OCI-LY3 (cell line): ENCODE measurements around the gene ORAI3.

ENCODE experiments used
- H2AFZ ChIP-seq: fragments of 200-600, 300-600 bp; shearing (Covaris generic); 2 replicates; pipeline ENCODE4 v1.6.0; 2014; ENCODE audit warnings: antibody characterized with exemption, low read depth, low read length
- H3K27ac ChIP-seq: fragments of 200-600, 300-600 bp; sonication (generic); 2 replicates; pipeline ENCODE4 v1.5.1; 2014; ENCODE audit warnings: mild to moderate bottlenecking, low read length, moderate library complexity, mixed read lengths
- H3K27me3 ChIP-seq: fragments of 200-600, 300-600 bp; sonication (generic); 2 replicates; pipeline ENCODE4 v1.6.1; 2014; ENCODE audit warnings: low read depth, low read length, mixed read lengths
- H3K36me3 ChIP-seq: fragments of 200-600, 300-600 bp; sonication (generic); replicated peaks from 2 replicates; pipeline ENCODE3; 2014; ENCODE audit warnings: low read depth, low read length, mixed read lengths
- H3K4me1 ChIP-seq: fragments of 300-600, 200-600 bp; sonication (generic); 2 replicates; pipeline ENCODE4 v1.6.1; 2014; ENCODE audit warnings: low read length, mixed read lengths
- H3K4me2 ChIP-seq: fragments of 200-600, 300-600 bp; sonication (generic); 2 replicates; pipeline ENCODE4 v1.6.1; 2014; ENCODE audit warnings: low read length, mixed read lengths
- H3K4me3 ChIP-seq: fragments of 300-600, 200-600 bp; sonication (generic); 2 replicates; pipeline ENCODE4 v1.5.1; 2014; ENCODE audit warnings: antibody characterized with exemption, mild to moderate bottlenecking, low read length, moderate library complexity
- H3K79me2 ChIP-seq: fragments of 300-600, 200-600 bp; shearing (Covaris generic); 2 replicates; pipeline ENCODE4 v1.6.1; 2014; ENCODE audit warnings: mild to moderate bottlenecking, low read length, mixed read lengths
- H3K9ac ChIP-seq: fragments of 300-600, 200-600 bp; shearing (Covaris generic); 2 replicates; pipeline ENCODE4 v1.6.0; 2014; ENCODE audit warnings: mild to moderate bottlenecking, low read length, moderate library complexity
- H3K9me3 ChIP-seq: fragments of 200-600, 300-600 bp; shearing (Covaris generic); 2 replicates; pipeline ENCODE4 v1.6.1; 2014; ENCODE audit warnings: low read length, mixed read lengths; ENCODE audit not compliant: insufficient read depth
- H4K20me1 ChIP-seq: fragments of 200-600, 300-600 bp; sonication (generic); 2 replicates; pipeline ENCODE4 v1.6.1; 2016; ENCODE audit warnings: low read length, mixed read lengths; ENCODE audit not compliant: insufficient read depth
- EZH2phosphoT487 ChIP-seq: fragments of 200-600 bp; shearing (Covaris generic); IDR thresholded peaks from 2 replicates; pipeline ENCODE4 v1.6.1; 2018; ENCODE audit warnings: antibody characterized with exemption, mixed run types, low read depth
- TF ChIP-seq, protein P1 (sequence below): fragments of 200-600, 300-600 bp; sonication (generic); IDR thresholded peaks from 2 replicates; pipeline ENCODE4 v1.5.1; 2014; ENCODE audit warnings: antibody characterized with exemption, low read length, low read depth

ORAI3 gene

DNA sequence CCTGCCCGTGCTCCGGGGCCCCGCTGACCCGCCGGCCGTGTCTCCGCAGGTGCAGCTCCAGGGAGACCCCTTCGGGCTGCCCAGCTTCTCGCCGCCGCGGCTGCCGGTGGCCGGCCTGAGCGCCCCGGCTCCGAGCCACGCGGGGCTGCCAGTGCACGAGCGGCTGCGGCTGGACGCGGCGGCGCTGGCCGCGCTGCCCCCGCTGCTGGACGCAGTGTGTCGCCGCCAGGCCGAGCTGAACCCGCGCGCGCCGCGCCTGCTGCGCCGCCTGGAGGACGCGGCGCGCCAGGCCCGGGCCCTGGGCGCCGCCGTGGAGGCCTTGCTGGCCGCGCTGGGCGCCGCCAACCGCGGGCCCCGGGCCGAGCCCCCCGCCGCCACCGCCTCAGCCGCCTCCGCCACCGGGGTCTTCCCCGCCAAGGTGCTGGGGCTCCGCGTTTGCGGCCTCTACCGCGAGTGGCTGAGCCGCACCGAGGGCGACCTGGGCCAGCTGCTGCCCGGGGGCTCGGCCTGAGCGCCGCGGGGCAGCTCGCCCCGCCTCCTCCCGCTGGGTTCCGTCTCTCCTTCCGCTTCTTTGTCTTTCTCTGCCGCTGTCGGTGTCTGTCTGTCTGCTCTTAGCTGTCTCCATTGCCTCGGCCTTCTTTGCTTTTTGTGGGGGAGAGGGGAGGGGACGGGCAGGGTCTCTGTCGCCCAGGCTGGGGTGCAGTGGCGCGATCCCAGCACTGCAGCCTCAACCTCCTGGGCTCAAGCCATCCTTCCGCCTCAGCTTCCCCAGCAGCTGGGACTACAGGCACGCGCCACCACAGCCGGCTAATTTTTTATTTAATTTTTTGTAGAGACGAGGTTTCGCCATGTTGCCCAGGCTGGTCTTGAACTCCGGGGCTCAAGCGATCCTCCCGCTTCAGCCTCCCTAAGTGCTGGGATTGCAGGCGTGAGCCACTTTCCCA lies 46.6 kb upstream of the ORAI3 start:
- no peaks in the 10 kb centered on the region for H3K9me3 ChIP-seq
- no peaks in the 10 kb centered on the region for H3K27me3 ChIP-seq
- H3K4me1 ChIP-seq = peaks cover 21% of the 10 kb centered on the region
- H3K79me2 ChIP-seq = no peaks in the 10 kb centered on the region
- TF ChIP-seq EZH2phosphoT487 = no peak
- TF ChIP-seq, protein P1, sequence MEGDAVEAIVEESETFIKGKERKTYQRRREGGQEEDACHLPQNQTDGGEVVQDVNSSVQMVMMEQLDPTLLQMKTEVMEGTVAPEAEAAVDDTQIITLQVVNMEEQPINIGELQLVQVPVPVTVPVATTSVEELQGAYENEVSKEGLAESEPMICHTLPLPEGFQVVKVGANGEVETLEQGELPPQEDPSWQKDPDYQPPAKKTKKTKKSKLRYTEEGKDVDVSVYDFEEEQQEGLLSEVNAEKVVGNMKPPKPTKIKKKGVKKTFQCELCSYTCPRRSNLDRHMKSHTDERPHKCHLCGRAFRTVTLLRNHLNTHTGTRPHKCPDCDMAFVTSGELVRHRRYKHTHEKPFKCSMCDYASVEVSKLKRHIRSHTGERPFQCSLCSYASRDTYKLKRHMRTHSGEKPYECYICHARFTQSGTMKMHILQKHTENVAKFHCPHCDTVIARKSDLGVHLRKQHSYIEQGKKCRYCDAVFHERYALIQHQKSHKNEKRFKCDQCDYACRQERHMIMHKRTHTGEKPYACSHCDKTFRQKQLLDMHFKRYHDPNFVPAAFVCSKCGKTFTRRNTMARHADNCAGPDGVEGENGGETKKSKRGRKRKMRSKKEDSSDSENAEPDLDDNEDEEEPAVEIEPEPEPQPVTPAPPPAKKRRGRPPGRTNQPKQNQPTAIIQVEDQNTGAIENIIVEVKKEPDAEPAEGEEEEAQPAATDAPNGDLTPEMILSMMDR = no peak
- peak overlapping the region; percentile 98 for H3K4me2 ChIP-seq
- peak overlapping the region; percentile 27 for H3K27ac ChIP-seq
- H3K9ac ChIP-seq = peak overlapping the region; percentile 78
- H3K36me3 ChIP-seq = no peaks in the 10 kb centered on the region
- peak overlapping the region; percentile 90 for H3K4me3 ChIP-seq
- H2AFZ ChIP-seq = peak overlapping the region; percentile 97
- H4K20me1 ChIP-seq = no peaks in the 10 kb centered on the region

DNA sequence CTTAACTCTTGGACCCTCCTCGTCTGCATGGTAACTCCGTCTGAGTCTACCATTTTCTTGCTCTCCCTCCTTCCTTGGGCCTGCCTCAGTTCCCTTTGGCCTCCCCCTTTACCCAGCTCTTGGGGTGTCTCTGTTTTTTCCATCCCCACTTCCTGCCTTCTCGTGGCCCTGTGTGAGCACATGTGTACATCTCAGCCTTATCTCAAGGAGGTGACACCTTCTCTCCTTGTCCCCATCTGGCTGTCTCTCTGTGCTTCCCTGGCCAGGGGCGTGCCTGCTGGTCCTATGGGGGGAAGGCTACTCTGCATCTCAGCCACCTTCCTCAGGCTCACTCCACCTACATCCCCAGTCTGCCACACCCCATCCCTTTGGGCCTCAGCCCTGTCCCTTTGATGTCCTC lies 45.9 kb upstream of the ORAI3 start:
- Histone ChIP-seq H3K9me3 (no peaks in the 10 kb centered on the region), H3K9ac (no peak overlapping the region), H3K36me3 (no peaks in the 10 kb centered on the region), H3K4me1 (peaks cover 18% of the 10 kb centered on the region), H3K79me2 (no peaks in the 10 kb centered on the region), H2AFZ (no peak overlapping the region), H3K4me2 (peak overlapping the region; percentile 96), H3K27me3 (no peaks in the 10 kb centered on the region), H3K27ac (no peak overlapping the region), H4K20me1 (no peaks in the 10 kb centered on the region), H3K4me3 (peak overlapping the region; percentile 90; the same call in 1 of the 2 replicates)
- TF ChIP-seq, protein P1 = no peak
- TF ChIP-seq EZH2phosphoT487 = no peak

DNA sequence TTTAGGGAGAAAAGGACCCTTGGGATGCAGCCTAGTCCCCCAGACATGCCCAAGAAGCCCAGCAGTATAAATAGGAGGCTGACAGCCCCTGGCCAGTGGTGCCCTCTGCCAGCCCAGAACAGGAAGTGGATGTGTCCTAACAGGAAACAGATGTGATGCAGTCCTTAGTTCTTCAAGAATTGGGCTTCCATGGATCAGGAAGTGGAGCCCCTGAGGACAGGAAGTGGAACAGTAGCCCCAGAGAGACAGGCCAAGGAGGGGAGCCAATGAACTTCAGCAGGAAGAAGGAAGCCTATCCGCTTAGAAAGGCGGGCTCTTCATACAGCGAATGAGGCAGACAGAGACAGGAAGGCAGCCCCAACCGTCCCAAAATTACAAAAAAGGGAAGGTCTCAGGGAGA lies 45.3 kb upstream of the ORAI3 start:
- Histone ChIP-seq H2AFZ (peak overlapping the region; percentile 86), H3K36me3 (no peaks in the 10 kb centered on the region), H4K20me1 (no peaks in the 10 kb centered on the region), H3K79me2 (no peaks in the 10 kb centered on the region), H3K27me3 (no peaks in the 10 kb centered on the region), H3K27ac (no peak overlapping the region), H3K9me3 (no peaks in the 10 kb centered on the region), H3K4me2 (no peak overlapping the region), H3K9ac (no peak overlapping the region), H3K4me1 (peaks cover 18% of the 10 kb centered on the region), H3K4me3 (no peak overlapping the region)
- TF ChIP-seq, protein P1 = no peak
- no peak for TF ChIP-seq EZH2phosphoT487

DNA sequence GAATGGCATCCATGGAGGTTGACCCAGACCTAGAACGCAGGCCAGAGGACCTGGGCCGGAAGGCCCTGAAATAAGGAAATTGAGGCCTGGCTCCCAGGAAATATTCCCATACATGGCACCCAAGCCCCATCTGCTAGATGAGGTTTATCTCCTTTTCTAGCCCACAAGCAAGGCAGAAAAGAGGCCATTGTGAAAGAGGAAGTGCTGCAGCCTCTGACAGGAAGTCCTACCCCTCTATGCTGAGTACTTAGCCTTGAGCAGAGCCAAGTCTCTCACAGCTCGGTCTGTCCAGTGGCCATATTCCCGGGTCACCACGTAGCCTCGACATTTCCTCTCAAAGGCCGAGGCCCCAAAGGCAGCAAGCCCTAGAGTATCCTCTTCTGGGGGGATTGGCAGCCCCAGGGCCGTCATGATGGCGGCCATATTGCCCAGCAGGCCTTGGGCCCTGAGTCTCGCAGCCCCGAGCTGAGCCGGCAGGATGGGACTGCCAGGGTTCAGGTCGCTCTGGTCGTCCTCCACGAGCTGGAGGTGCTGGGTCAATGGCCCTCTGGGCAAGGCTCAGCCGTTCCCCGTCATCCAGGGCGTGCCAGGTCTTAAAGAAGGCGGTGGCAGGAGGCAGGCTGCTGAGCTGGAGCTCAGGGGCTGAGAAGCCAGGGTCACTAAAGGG lies 44.6 kb upstream of the ORAI3 start:
- no peaks in the 10 kb centered on the region for H4K20me1 ChIP-seq
- TF ChIP-seq, protein P1 = no peak
- no peak for TF ChIP-seq EZH2phosphoT487
- no peak overlapping the region for H3K4me2 ChIP-seq
- peaks cover 18% of the 10 kb centered on the region for H3K4me1 ChIP-seq
- no peak overlapping the region for H3K27ac ChIP-seq
- no peaks in the 10 kb centered on the region for H3K9me3 ChIP-seq
- no peaks in the 10 kb centered on the region for H3K36me3 ChIP-seq
- H3K79me2 ChIP-seq = no peaks in the 10 kb centered on the region
- H3K27me3 ChIP-seq = no peaks in the 10 kb centered on the region
- no peak overlapping the region for H3K4me3 ChIP-seq
- peak overlapping the region; percentile 86 for H2AFZ ChIP-seq
- H3K9ac ChIP-seq = no peak overlapping the region
